Neural cell (in vitro differentiated cells): ENCODE data around the gene DNAAF9. TPM values are rescaled to one million over a fixed set of nuclear protein-coding genes. Genes with fewer than 3 reads are reported as not detected.

Experiments
- H2AFZ ChIP-seq: fragments of 200-600, 300-800 bp; sonication (generic), shearing (Covaris generic); 2 replicates; pipeline ENCODE4 v1.6.0; 2014; ENCODE audit warnings: low read depth, mild to moderate bottlenecking, antibody characterized with exemption, low read length, moderate library complexity
- H3F3A ChIP-seq: fragments of 200-600 bp; shearing (Covaris generic); 2 replicates; pipeline ENCODE4 v1.6.1; 2016; ENCODE audit warnings: mild to moderate bottlenecking, moderate library complexity, mixed read lengths, antibody characterized with exemption, low read length; ENCODE audit not compliant: insufficient read depth, poor library complexity, severe bottlenecking
- H3K27ac ChIP-seq: fragments of 200-600, 300-800 bp; sonication (generic), shearing (Covaris generic); 2 replicates; pipeline ENCODE4 v1.5.1; 2014; ENCODE audit warnings: mild to moderate bottlenecking, low read length, moderate library complexity
- H3K27me3 ChIP-seq: fragments of 300-800, 200-600 bp; sonication (generic), shearing (Covaris generic); 2 replicates; pipeline ENCODE4 v1.6.0; 2014; ENCODE audit warnings: mild to moderate bottlenecking, low read depth, low read length, moderate library complexity; ENCODE audit not compliant: insufficient read depth
- H3K36me3 ChIP-seq: fragments of 300-800, 200-600 bp; sonication (generic), shearing (Covaris generic); 2 replicates; pipeline ENCODE4 v1.5.1; 2014; ENCODE audit warnings: mild to moderate bottlenecking, antibody characterized with exemption, low read length, moderate library complexity; ENCODE audit not compliant: insufficient read depth
- H3K4me2 ChIP-seq: fragments of 300-800, 200-600 bp; sonication (generic), shearing (Covaris generic); 2 replicates; pipeline ENCODE4 v1.6.0; 2014; ENCODE audit warnings: mild to moderate bottlenecking, low read length
- H3K4me3 ChIP-seq: fragments of 300-800, 200-600 bp; sonication (generic), shearing (Covaris generic); 2 replicates; pipeline ENCODE4 v1.5.1; 2014; ENCODE audit warnings: mild to moderate bottlenecking, low read length, moderate library complexity
- H3K79me2 ChIP-seq: fragments of 200-600 bp; shearing (Covaris generic); replicated peaks from 2 replicates; pipeline ENCODE4 v1.6.0; 2014; ENCODE audit warnings: mild to moderate bottlenecking, low read length, moderate library complexity; ENCODE audit not compliant: insufficient read depth
- H3K9ac ChIP-seq: fragments of 300-800, 200-600 bp; sonication (generic), shearing (Covaris generic); 2 replicates; pipeline ENCODE4 v1.6.1; 2016; ENCODE audit warnings: mild to moderate bottlenecking, low read length, mixed read lengths
- H3K9me2 ChIP-seq: fragments of 200-600 bp; shearing (Covaris generic); 2 replicates; pipeline ENCODE4 v1.6.1; 2016; ENCODE audit warnings: mild to moderate bottlenecking, low read length, mixed read lengths; ENCODE audit not compliant: insufficient read depth
- H3K9me3 ChIP-seq: fragments of 200-600, 300-800 bp; sonication (generic), shearing (Covaris generic); 2 replicates; pipeline ENCODE4 v1.6.1; 2016; ENCODE audit warnings: mild to moderate bottlenecking, mixed run types, low read length, moderate library complexity, mixed read lengths
- H4K20me1 ChIP-seq: fragments of 200-600 bp; shearing (Covaris generic); 2 replicates; pipeline ENCODE4 v1.6.1; 2016; ENCODE audit warnings: mild to moderate bottlenecking, mixed run types; ENCODE audit not compliant: insufficient read depth
- CTCF ChIP-seq: fragments of 450-650 bp; IDR thresholded peaks from 2 replicates; pipeline ENCODE4 v1.5.1; 2014; ENCODE audit warnings: antibody characterized with exemption, mild to moderate bottlenecking, moderate library complexity; ENCODE audit not compliant: poor library complexity, severe bottlenecking
- EP300 ChIP-seq: fragments of 450-650 bp; conservative IDR thresholded peaks from 2 replicates; pipeline ENCODE4 v1.6.1; 2014; ENCODE audit warnings: antibody characterized with exemption, mild to moderate bottlenecking, moderate library complexity; ENCODE audit not compliant: poor library complexity, severe bottlenecking
- EZH2 ChIP-seq: fragments of 200-600, 300-800 bp; shearing (Covaris generic), sonication (generic); IDR thresholded peaks from 2 replicates; pipeline ENCODE4 v1.6.1; 2014; ENCODE audit warnings: antibody characterized with exemption, low read length, borderline replicate concordance, mild to moderate bottlenecking; ENCODE audit not compliant: insufficient read depth, poor library complexity, severe bottlenecking
- MXI1 ChIP-seq: fragments of 450-650 bp; conservative IDR thresholded peaks from 2 replicates; pipeline ENCODE4 v1.6.1; 2014; ENCODE audit warnings: antibody characterized with exemption, mild to moderate bottlenecking; ENCODE audit not compliant: poor library complexity, severe bottlenecking
- POLR2AphosphoS5 ChIP-seq: IDR thresholded peaks from 2 replicates; pipeline ENCODE4 v1.6.1; 2012
- RAD21 ChIP-seq: fragments of 450-650 bp; conservative IDR thresholded peaks from 2 replicates; pipeline ENCODE4 v1.6.1; 2014; ENCODE audit warnings: antibody characterized with exemption, mild to moderate bottlenecking, moderate library complexity
- SMC3 ChIP-seq: fragments of 450-650 bp; conservative IDR thresholded peaks from 2 replicates; pipeline ENCODE4 v1.6.1; 2014; ENCODE audit warnings: antibody characterized with exemption, mild to moderate bottlenecking, moderate library complexity; ENCODE audit not compliant: poor library complexity
- TAF1 ChIP-seq: IDR thresholded peaks from 2 replicates; pipeline ENCODE4 v1.6.1; 2012; ENCODE audit warnings: low read depth
- polyA plus RNA-seq: library from polyadenylated mRNA; depleted of rRNA; stranded (reverse); fragments of >200 nt; gene quantifications from 2 replicates; pipeline ENCODE4 v1.2.3, GENCODE V29; 2014
- TF ChIP-seq, protein P1 (sequence below): IDR thresholded peaks from 2 replicates; pipeline ENCODE4 v1.6.1; 2012; ENCODE audit warnings: borderline replicate concordance

Gene DNAAF9
- polyA plus RNA-seq, 1 donor from 2014 or later = 58.0 TPM

- Histone ChIP-seq H3K9me2 (no peaks in the 10 kb centered on the region), H3K4me3 (no peak overlapping the region), H3K9me3 (no peaks in the 10 kb centered on the region), H2AFZ (no peak overlapping the region), H3K4me2 (no peak overlapping the region), H3F3A (no peaks in the 10 kb centered on the region), H4K20me1 (no peaks in the 10 kb centered on the region), H3K27me3 (no peaks in the 10 kb centered on the region), H3K27ac (no peak overlapping the region), H3K36me3 (no peaks in the 10 kb centered on the region), H3K9ac (no peak overlapping the region), H3K79me2 (no peaks in the 10 kb centered on the region)
- TF ChIP-seq, protein P1, sequence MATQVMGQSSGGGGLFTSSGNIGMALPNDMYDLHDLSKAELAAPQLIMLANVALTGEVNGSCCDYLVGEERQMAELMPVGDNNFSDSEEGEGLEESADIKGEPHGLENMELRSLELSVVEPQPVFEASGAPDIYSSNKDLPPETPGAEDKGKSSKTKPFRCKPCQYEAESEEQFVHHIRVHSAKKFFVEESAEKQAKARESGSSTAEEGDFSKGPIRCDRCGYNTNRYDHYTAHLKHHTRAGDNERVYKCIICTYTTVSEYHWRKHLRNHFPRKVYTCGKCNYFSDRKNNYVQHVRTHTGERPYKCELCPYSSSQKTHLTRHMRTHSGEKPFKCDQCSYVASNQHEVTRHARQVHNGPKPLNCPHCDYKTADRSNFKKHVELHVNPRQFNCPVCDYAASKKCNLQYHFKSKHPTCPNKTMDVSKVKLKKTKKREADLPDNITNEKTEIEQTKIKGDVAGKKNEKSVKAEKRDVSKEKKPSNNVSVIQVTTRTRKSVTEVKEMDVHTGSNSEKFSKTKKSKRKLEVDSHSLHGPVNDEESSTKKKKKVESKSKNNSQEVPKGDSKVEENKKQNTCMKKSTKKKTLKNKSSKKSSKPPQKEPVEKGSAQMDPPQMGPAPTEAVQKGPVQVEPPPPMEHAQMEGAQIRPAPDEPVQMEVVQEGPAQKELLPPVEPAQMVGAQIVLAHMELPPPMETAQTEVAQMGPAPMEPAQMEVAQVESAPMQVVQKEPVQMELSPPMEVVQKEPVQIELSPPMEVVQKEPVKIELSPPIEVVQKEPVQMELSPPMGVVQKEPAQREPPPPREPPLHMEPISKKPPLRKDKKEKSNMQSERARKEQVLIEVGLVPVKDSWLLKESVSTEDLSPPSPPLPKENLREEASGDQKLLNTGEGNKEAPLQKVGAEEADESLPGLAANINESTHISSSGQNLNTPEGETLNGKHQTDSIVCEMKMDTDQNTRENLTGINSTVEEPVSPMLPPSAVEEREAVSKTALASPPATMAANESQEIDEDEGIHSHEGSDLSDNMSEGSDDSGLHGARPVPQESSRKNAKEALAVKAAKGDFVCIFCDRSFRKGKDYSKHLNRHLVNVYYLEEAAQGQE = no peak
- no peak for TF ChIP-seq POLR2AphosphoS5
Measured at GRCh38 chr20:3433744-3434143, 26.3 kb upstream of the DNAAF9 start.

DNA sequence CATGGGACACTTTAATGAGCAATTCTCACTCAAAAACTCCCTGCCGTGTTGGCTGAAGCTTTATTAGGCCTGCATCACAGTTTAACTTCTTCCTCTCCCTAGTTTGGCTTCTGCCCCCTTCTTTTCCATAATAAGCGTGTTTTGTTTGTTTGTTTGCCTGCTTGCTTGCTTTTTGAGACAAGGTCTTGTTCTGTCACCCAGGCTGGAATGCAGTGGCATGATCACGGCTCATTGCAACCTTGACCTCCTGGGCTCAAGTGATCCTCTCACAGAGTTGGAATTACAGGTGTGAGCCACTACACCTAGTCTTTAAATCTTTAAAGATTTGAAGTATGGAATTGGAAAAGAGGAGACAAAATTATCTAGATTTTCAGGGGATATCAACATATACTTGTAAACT, 25.4 kb upstream of the DNAAF9 start:
- no peak for TF ChIP-seq RAD21
- TF ChIP-seq, protein P1 = no peak
- H3F3A ChIP-seq = no peaks in the 10 kb centered on the region
- no peak overlapping the region for H3K4me3 ChIP-seq
- no peaks in the 10 kb centered on the region for H3K27me3 ChIP-seq
- no peaks in the 10 kb centered on the region for H3K36me3 ChIP-seq
- H2AFZ ChIP-seq = no peak overlapping the region
- no peaks in the 10 kb centered on the region for H4K20me1 ChIP-seq
- H3K79me2 ChIP-seq = no peaks in the 10 kb centered on the region
- no peaks in the 10 kb centered on the region for H3K9me2 ChIP-seq
- no peak overlapping the region for H3K4me2 ChIP-seq
- H3K9me3 ChIP-seq = no peaks in the 10 kb centered on the region
- no peak overlapping the region for H3K9ac ChIP-seq
- no peak overlapping the region for H3K27ac ChIP-seq

GRCh38 chr20:3431109-3431508, 23.6 kb upstream of the DNAAF9 start:
- no peaks in the 10 kb centered on the region for H3K9me2 ChIP-seq
- no peak overlapping the region for H3K27ac ChIP-seq
- no peak overlapping the region for H3K4me3 ChIP-seq
- no peaks in the 10 kb centered on the region for H3K36me3 ChIP-seq
- no peak overlapping the region for H3K9ac ChIP-seq
- H4K20me1 ChIP-seq = no peaks in the 10 kb centered on the region
- TF ChIP-seq RAD21 (no peak), POLR2AphosphoS5 (no peak), SMC3 (no peak), MXI1 (no peak), CTCF (no peak), TAF1 (no peak), EP300 (no peak), EZH2 (no peak)
- TF ChIP-seq, protein P1 = no peak
- no peaks in the 10 kb centered on the region for H3F3A ChIP-seq
- H3K27me3 ChIP-seq = no peaks in the 10 kb centered on the region
- H3K79me2 ChIP-seq = no peaks in the 10 kb centered on the region
- H3K4me2 ChIP-seq = no peak overlapping the region
- H3K9me3 ChIP-seq = no peaks in the 10 kb centered on the region
- no peak overlapping the region for H2AFZ ChIP-seq
